Gastroesophageal sphincter (tissue), 3 donors: Measurements from ENCODE around the gene TMEM207.

Source experiments
- POLR2A ChIP-seq, 2 donors: fragments of 450-650 bp; IDR thresholded peaks; one replicate each; pipeline ENCODE4 v1.6.1; 2017; ENCODE audit warnings: antibody characterized with exemption in 2 of 2, mild to moderate bottlenecking in 2 of 2, moderate library complexity in 1 of 2
- TF ChIP-seq, protein P1 (sequence below), 4 experiments: fragments of 200-600 bp in 2 of 4; fragments of 450-650 bp in 2 of 4; sonication (generic) in 1 of 4; IDR thresholded peaks; one replicate each; pipeline ENCODE4 v1.5.1; 2017 to 2019; ENCODE audit warnings: antibody characterized with exemption in 4 of 4, mild to moderate bottlenecking in 2 of 4, moderate library complexity in 2 of 4

DNA sequence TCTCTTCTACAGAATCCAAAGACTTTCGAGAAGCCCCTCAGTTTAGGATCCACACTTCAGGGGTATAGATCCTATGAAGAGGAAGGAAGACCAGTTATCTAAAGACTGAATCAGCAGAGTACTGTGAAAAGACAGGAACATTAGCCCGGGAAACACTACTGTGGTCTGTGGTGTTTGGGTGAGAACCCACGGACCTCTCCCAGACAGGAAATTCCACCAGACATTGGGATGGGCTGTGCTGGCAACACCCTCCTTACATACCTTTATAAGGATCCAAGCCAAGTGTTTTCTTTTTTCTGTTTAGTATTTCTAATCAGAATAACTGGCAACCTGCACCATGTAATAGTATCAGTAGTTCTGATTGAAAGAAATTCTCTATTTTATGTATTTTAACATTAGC lies 14.1 kb downstream of the TMEM207 start:
- TF ChIP-seq POLR2A (IDR thresholded peaks at IDR 0.05) = no peak
- TF ChIP-seq, protein P1, sequence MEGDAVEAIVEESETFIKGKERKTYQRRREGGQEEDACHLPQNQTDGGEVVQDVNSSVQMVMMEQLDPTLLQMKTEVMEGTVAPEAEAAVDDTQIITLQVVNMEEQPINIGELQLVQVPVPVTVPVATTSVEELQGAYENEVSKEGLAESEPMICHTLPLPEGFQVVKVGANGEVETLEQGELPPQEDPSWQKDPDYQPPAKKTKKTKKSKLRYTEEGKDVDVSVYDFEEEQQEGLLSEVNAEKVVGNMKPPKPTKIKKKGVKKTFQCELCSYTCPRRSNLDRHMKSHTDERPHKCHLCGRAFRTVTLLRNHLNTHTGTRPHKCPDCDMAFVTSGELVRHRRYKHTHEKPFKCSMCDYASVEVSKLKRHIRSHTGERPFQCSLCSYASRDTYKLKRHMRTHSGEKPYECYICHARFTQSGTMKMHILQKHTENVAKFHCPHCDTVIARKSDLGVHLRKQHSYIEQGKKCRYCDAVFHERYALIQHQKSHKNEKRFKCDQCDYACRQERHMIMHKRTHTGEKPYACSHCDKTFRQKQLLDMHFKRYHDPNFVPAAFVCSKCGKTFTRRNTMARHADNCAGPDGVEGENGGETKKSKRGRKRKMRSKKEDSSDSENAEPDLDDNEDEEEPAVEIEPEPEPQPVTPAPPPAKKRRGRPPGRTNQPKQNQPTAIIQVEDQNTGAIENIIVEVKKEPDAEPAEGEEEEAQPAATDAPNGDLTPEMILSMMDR (IDR thresholded peaks at IDR 0.05) = no peak
